ENCODE measurements around the gene CRYBG2.

Gene CRYBG2

DNA sequence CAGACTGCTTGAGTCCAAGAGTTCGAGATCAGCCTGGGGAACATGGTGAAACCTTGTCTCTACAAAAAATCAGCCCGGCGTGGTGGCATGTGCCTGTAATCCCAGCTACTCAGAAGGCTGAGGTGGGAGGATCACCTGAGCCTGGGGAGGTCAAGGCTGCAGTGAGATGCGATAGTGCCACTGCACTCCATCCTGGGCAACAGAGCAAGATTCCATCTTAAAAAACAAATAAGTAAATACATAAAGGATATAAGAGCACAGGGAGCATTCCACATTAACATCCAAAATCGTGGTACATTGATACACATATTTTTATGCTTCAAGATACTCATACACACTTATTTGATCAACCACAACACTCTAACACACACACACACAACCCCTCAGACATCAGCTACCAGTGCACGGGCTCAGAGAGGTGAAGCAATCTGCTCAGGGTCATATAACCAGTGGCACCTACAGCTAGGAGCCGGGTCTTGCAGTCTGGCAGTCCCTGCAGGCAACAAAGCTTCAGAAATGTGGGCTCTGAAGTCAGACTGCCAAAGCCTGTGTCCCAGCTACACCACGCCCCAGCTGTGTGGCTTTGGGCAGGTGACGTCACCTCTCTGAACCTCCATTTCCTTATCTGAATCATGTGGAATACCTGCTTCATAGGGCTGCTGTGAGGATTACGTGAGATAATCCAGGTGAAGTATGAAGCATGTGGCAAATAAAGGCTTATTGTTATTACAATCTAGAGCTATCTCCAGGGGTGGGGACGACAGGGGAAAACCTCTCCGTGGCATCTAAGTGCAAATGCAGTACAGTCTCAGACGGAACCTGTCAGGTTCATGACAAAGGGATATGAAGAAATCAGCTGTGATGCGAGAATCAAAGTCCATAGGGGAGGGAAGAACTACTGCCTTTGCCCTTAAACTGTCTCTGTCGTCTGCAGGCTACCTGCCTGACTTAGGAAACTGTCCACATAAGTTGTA is 4.8 kb upstream of the CRYBG2 start:
- TF ChIP-seq, protein P1, sequence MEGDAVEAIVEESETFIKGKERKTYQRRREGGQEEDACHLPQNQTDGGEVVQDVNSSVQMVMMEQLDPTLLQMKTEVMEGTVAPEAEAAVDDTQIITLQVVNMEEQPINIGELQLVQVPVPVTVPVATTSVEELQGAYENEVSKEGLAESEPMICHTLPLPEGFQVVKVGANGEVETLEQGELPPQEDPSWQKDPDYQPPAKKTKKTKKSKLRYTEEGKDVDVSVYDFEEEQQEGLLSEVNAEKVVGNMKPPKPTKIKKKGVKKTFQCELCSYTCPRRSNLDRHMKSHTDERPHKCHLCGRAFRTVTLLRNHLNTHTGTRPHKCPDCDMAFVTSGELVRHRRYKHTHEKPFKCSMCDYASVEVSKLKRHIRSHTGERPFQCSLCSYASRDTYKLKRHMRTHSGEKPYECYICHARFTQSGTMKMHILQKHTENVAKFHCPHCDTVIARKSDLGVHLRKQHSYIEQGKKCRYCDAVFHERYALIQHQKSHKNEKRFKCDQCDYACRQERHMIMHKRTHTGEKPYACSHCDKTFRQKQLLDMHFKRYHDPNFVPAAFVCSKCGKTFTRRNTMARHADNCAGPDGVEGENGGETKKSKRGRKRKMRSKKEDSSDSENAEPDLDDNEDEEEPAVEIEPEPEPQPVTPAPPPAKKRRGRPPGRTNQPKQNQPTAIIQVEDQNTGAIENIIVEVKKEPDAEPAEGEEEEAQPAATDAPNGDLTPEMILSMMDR (IDR thresholded peaks at IDR 0.05; ENCODE audit: poor library complexity, severe bottlenecking), result no peak
- H3K27me3 ChIP-seq (ENCODE audit: insufficient read depth, poor library complexity, severe bottlenecking), result no peaks in the 10 kb centered on the region
- no peaks in the 10 kb centered on the region for H3K9me3 ChIP-seq (ENCODE audit: severe bottlenecking)
- no peak overlapping the region for H3K4me3 ChIP-seq (ENCODE audit: severe bottlenecking)
- H3K36me3 ChIP-seq (ENCODE audit: low read depth), result no peaks in the 10 kb centered on the region
- peak; percentile 40 for ATAC-seq (ENCODE audit: low read depth)
- peaks cover 20% of the 10 kb centered on the region for H3K4me1 ChIP-seq (ENCODE audit: insufficient read depth, poor library complexity, severe bottlenecking)
- no peak for DNase-seq (ENCODE audit: low spot score)
- H3K27ac ChIP-seq (ENCODE audit: poor library complexity, severe bottlenecking), result peak overlapping the region; percentile 39

DNA sequence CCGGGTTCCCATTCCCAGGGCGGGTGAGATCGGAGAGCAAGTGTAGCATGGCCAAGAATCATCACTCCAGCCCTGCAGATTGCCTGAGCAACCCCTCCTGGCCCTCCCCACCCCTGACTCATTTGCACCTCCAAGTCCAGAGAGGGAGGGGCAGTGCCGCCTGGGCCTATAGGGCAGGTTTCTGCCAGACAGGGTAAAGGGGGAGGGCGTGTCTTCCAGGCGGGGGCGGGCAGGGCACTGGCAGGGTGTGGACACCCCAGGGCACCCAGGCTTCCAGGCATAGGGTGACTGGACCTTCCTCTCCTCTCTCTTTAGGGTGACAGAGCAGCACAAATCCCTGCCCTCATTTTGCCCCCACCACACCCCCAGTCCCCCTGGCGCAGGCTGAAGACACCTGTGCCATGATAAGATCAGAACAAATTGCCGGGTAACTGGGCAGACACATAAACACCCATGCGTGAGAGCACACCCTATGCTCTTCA is 3.2 kb upstream of the CRYBG2 start:
- ATAC-seq (ENCODE audit: low read depth) (peak; percentile 59), DNase-seq (ENCODE audit: low spot score) (peak; percentile 89)
- Histone ChIP-seq H3K4me1 (ENCODE audit: insufficient read depth, poor library complexity, severe bottlenecking) (peaks cover 35% of the 10 kb centered on the region), H3K27ac (ENCODE audit: poor library complexity, severe bottlenecking) (peak overlapping the region; percentile 39), H3K36me3 (ENCODE audit: low read depth) (no peaks in the 10 kb centered on the region), H3K4me3 (ENCODE audit: severe bottlenecking) (no peak overlapping the region), H3K27me3 (ENCODE audit: insufficient read depth, poor library complexity, severe bottlenecking) (no peaks in the 10 kb centered on the region), H3K9me3 (ENCODE audit: severe bottlenecking) (no peaks in the 10 kb centered on the region)
- TF ChIP-seq, protein P1 (IDR thresholded peaks at IDR 0.05; ENCODE audit: poor library complexity, severe bottlenecking), result no peak

DNA sequence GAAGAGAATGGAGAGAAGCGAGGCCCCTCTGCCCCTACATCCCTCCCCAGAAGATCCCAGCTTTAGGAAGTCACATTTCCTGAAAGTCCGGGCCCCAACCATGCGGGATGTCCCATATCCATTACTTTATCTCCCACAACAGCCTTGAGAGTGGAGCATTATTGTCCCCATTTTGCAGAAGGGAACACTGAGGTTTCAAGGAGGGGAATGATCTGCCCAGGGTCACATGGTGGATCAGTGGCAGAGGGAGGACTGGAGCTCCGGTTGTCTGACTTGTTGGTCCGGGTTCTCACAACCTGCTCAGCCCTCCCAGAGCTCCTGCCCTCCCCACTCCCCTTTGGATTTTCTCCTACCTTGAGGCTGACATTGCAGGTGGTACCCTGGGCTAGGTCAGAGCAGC is 2.2 kb upstream of the CRYBG2 start:
- H3K9me3 ChIP-seq (ENCODE audit: severe bottlenecking), result no peaks in the 10 kb centered on the region
- no peaks in the 10 kb centered on the region for H3K27me3 ChIP-seq (ENCODE audit: insufficient read depth, poor library complexity, severe bottlenecking)
- DNase-seq (ENCODE audit: low spot score), result no peak
- peaks cover 46% of the 10 kb centered on the region for H3K4me1 ChIP-seq (ENCODE audit: insufficient read depth, poor library complexity, severe bottlenecking)
- TF ChIP-seq, protein P1 (IDR thresholded peaks at IDR 0.05; ENCODE audit: poor library complexity, severe bottlenecking), result no peak
- H3K27ac ChIP-seq (ENCODE audit: poor library complexity, severe bottlenecking), result peak overlapping the region; percentile 39
- H3K4me3 ChIP-seq (ENCODE audit: severe bottlenecking), result no peak overlapping the region
- no peaks in the 10 kb centered on the region for H3K36me3 ChIP-seq (ENCODE audit: low read depth)
- ATAC-seq (ENCODE audit: low read depth), result no peak

DNA sequence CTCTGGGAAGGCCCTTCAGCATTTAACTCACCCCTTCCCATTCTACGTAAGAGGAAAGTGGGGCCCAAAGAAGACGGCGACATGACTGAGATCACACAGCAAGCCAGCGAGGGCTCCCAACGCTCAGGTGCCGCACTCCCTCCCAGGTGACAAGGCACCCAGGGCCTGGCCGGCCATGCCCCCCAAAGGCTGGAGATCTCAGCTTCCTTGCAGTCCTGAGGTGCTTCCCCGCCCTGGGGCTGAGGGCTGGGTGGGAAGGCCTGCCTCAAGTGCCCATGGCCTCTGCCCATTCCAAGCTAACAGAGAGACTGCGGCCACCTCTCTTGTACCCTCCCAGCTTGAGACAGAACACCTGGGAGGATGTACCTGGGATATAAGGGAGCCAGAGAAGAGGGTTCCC is 1.0 kb upstream of the CRYBG2 start:
- no peak for ATAC-seq (ENCODE audit: low read depth)
- no peak for DNase-seq (ENCODE audit: low spot score)
- Histone ChIP-seq H3K9me3 (ENCODE audit: severe bottlenecking) (no peaks in the 10 kb centered on the region), H3K27ac (ENCODE audit: poor library complexity, severe bottlenecking) (peak overlapping the region; percentile 85), H3K36me3 (ENCODE audit: low read depth) (no peaks in the 10 kb centered on the region), H3K4me1 (ENCODE audit: insufficient read depth, poor library complexity, severe bottlenecking) (peaks cover 57% of the 10 kb centered on the region), H3K27me3 (ENCODE audit: insufficient read depth, poor library complexity, severe bottlenecking) (no peaks in the 10 kb centered on the region), H3K4me3 (ENCODE audit: severe bottlenecking) (no peak overlapping the region)
- TF ChIP-seq, protein P1 (IDR thresholded peaks at IDR 0.05; ENCODE audit: poor library complexity, severe bottlenecking), result no peak

All from RWPE2 (cell line).